GM12864 (cell line): Measurements from ENCODE around the gene MAU2.
"Not testable (repeated sequence)": the region's sequence is repeated elsewhere in the genome, so short reads cannot be mapped to it uniquely, and the experiment has no call there.

ENCODE experiments used
- DNase-seq: peaks from one replicate; pipeline ENCODE4 v3.0.0-alpha.2; 2011; ENCODE audit warnings: low read depth
- H3K4me3 ChIP-seq: 2 replicates; pipeline ENCODE4 v1.5.1; 2011; ENCODE audit warnings: mild to moderate bottlenecking, low read depth, low read length, control low read depth
- TF ChIP-seq, protein P1 (sequence below): IDR thresholded peaks from 2 replicates; pipeline ENCODE4 v1.5.1; 2011; ENCODE audit warnings: low read depth, mild to moderate bottlenecking, moderate library complexity, low read length, control low read depth, inconsistent platforms; ENCODE audit errors: missing control alignments

The MAU2 gene

GRCh38 chr19:19388568-19389555 is 68.2 kb downstream of the MAU2 start:
- TF ChIP-seq, protein P1, sequence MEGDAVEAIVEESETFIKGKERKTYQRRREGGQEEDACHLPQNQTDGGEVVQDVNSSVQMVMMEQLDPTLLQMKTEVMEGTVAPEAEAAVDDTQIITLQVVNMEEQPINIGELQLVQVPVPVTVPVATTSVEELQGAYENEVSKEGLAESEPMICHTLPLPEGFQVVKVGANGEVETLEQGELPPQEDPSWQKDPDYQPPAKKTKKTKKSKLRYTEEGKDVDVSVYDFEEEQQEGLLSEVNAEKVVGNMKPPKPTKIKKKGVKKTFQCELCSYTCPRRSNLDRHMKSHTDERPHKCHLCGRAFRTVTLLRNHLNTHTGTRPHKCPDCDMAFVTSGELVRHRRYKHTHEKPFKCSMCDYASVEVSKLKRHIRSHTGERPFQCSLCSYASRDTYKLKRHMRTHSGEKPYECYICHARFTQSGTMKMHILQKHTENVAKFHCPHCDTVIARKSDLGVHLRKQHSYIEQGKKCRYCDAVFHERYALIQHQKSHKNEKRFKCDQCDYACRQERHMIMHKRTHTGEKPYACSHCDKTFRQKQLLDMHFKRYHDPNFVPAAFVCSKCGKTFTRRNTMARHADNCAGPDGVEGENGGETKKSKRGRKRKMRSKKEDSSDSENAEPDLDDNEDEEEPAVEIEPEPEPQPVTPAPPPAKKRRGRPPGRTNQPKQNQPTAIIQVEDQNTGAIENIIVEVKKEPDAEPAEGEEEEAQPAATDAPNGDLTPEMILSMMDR, result no peak
- H3K4me3 ChIP-seq, result no peak overlapping the region
- DNase-seq, result no peak

DNA sequence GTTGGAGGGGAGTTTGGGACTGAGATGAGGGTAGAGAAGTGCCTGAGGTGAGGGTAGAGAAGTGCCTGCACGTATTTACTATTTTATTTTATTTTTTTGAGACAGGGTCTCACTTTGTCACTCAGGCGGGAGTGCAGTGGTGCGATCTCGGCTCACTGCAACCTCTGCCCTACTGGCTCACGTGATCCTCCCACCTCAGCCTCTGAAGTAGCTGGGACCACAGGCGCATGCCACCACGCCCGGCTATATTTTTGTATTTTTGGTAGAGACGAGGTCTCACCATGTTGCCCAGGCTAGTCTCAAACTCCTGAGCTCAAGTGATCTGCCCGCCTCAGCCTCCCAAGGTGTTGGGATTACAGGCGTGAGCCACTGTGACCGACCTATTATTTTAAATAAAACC is 69.1 kb downstream of the MAU2 start:
- not testable (repeated sequence) for DNase-seq

DNA sequence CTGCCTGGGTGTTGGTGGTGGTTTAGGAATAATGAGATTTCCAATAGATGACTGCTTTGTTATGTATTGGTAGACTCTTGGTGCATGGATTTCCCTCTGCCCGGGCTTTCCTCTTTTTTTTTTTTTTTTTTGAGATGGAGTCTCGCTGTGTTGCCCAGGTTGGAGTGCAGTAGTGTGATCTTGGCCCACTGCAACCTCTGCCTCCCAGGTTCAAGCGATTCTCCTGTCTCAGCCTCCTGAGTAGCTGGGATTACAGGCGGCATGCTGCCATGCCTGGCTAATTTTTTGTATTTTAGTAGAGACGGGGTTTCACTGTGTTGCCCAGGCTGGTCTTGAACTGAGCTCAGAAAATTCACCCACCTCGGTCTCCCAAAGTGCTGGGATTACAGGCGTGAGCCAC is 73.7 kb downstream of the MAU2 start:
- not testable (repeated sequence) for DNase-seq, H3K4me3 ChIP-seq

More for the DNA sequence above, 69.1 kb downstream of the MAU2 start:
- H3K4me3 ChIP-seq, result not testable (repeated sequence)

- no peak overlapping the region for H3K4me3 ChIP-seq
- TF ChIP-seq, protein P1, result no peak
- no peak for DNase-seq
Measured at GRCh38 chr19:19399733-19400433, 79.3 kb downstream of the MAU2 start.

GRCh38 chr19:19402656-19403372 is 82.2 kb downstream of the MAU2 start:
- TF ChIP-seq, protein P1, result no peak
- no peak for DNase-seq
- no peak overlapping the region for H3K4me3 ChIP-seq

GRCh38 chr19:19403373-19403901 is 82.8 kb downstream of the MAU2 start:
- DNase-seq, result no peak
- no peak overlapping the region for H3K4me3 ChIP-seq
- TF ChIP-seq, protein P1, result no peak

GRCh38 chr19:19404879-19405860 is 84.5 kb downstream of the MAU2 start, which contains the start of gene GATAD2A:
Gene GATAD2A, plus strand, starts transcription at chr19:19405675. Its CDS starts 59,671 bp downstream, at chr19:19465346.
- peak; percentile 40 for DNase-seq
- TF ChIP-seq, protein P1, result peak; percentile 16
- H3K4me3 ChIP-seq, result peak within 1 kb of the TSS; percentile 71
